Omental fat pad (tissue), 4 donors: ENCODE data around the gene RNU2-63P. TPM values are rescaled to one million over a fixed set of nuclear protein-coding genes. Genes with fewer than 3 reads are reported as not detected.
"Not testable (repeated sequence)": the region's sequence is repeated elsewhere in the genome, so short reads cannot be mapped to it uniquely, and the experiment has no call there.

Experiments used
- ATAC-seq: fragments of 150-250 bp; one replicate; pipeline ENCODE4 v1.9.1; 2016; ENCODE audit warnings: mild to moderate bottlenecking, moderate library complexity; ENCODE audit not compliant: low FRiP score
- DNase-seq: peaks from one replicate; pipeline ENCODE4 v3.0.0-alpha.2; 2019; ENCODE audit warnings: low spot score
- CTCF ChIP-seq, 3 donors: fragments of 450-650 bp; IDR thresholded peaks; one replicate each; pipeline ENCODE4 v1.5.1; 2016 to 2017; ENCODE audit warnings: antibody characterized with exemption in 3 of 3, mild to moderate bottlenecking in 3 of 3, moderate library complexity in 2 of 3
- total RNA-seq, 4 donors: library from RNA; depleted of rRNA; stranded (reverse); fragments of >200 nt; gene quantifications; one replicate each; pipeline ENCODE4 v1.1.0, GENCODE V29; 2016

The RNU2-63P gene
- total RNA-seq, 4 donors from 2014 or later: not detected

- ATAC-seq (no peak), DNase-seq (no peak)
- TF ChIP-seq CTCF (IDR thresholded peaks at IDR 0.05): no peak
Observed at GRCh38 chr2:88048541-88048940, 32.2 kb upstream of the RNU2-63P start.

- not testable (repeated sequence) for DNase-seq, ATAC-seq
Observed at GRCh38 chr2:88045561-88045960, 29.2 kb upstream of the RNU2-63P start.

- ATAC-seq: no peak
- TF ChIP-seq CTCF (IDR thresholded peaks at IDR 0.05): no peak
- no peak for DNase-seq
Observed at GRCh38 chr2:88042476-88042875, 26.1 kb upstream of the RNU2-63P start.

GRCh38 chr2:88038263-88039105, 22.1 kb upstream of the RNU2-63P start:
- ATAC-seq: no peak
- no peak for DNase-seq

GRCh38 chr2:88036606-88037005, 20.3 kb upstream of the RNU2-63P start:
- ATAC-seq (no peak), DNase-seq (no peak)
- no peak for TF ChIP-seq CTCF (IDR thresholded peaks at IDR 0.05)

More at GRCh38 chr2:88038263-88039105, 22.1 kb upstream of the RNU2-63P start:
- TF ChIP-seq CTCF (IDR thresholded peaks at IDR 0.05): no peak

- no peak for TF ChIP-seq CTCF (IDR thresholded peaks at IDR 0.05)
- DNase-seq (no peak), ATAC-seq (no peak)
Observed at GRCh38 chr2:88036182-88036581, 19.8 kb upstream of the RNU2-63P start.

GRCh38 chr2:88032070-88032702, 15.8 kb upstream of the RNU2-63P start:
- DNase-seq (no peak), ATAC-seq (no peak)
- no peak for TF ChIP-seq CTCF (IDR thresholded peaks at IDR 0.05)
